ENCODE measurements around the gene PLCB3. TPM values are rescaled to one million over a fixed set of nuclear protein-coding genes. Genes with fewer than 3 reads are reported as not detected.

Gene PLCB3
- polyA plus RNA-seq, 1 donor from 2014 or later: 2.1 TPM

DNA sequence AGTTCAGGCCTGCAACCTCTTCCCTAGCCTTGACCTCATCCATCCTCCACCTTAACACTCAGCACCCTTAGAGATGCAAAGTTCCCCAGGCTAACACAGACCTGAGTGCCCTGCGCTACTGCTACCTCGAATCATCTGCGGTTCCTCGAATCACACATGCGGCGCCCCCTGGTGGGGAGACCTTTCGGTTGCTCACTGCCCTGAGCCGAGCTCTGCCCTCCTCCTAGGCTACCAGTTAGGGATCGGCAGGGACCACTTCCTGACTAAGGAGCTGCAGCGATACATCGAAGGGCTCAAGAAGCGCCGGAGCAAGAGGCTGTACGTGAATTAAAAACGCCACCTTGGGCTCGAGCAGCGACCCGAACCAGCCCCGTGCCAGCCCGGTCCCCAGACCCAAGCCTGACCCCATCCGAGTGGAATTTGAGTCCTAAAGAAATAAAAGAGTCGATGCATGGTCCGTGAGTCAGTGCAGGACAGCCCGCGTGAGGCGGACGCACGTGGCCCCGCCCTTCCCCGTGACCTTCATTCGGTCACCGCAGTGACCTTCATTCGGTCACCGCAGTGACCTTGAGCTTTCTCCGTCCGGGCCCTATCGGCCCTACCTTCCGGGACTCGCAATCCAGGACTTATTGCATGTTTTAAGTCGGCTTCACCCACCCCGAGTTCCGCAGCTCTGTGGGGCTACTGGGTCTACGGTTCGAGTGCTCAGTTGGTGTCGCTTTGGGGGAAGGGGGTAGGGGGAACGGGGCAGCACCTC, 53.2 kb downstream of the PLCB3 start:
- Histone ChIP-seq H3K9me3 (ENCODE audit: low read length) (no peaks in the 10 kb centered on the region), H3K4me3 (ENCODE audit: low read length) (peak overlapping the region; percentile 85), H3K4me2 (ENCODE audit: low read length) (peak overlapping the region; percentile 33), H3K36me3 (ENCODE audit: insufficient read depth, low read length) (no peaks in the 10 kb centered on the region), H3K27ac (ENCODE audit: low read length) (peak overlapping the region; percentile 80), H3K27me3 (ENCODE audit: insufficient read depth, low read depth, low read length) (peaks cover 25% of the 10 kb centered on the region), H3K9me2 (ENCODE audit: insufficient read depth, low read length) (no peaks in the 10 kb centered on the region), H2AFZ (ENCODE audit: low read depth, low read length) (peak overlapping the region; percentile 15), H3K9ac (ENCODE audit: low read length) (peak overlapping the region; percentile 75), H3F3A (ENCODE audit: insufficient read depth, low read length, poor library complexity, severe bottlenecking) (no peaks in the 10 kb centered on the region), H4K20me1 (ENCODE audit: insufficient read depth) (peaks cover 6% of the 10 kb centered on the region), H3K79me2 (replicated peaks; ENCODE audit: insufficient read depth, low read length) (peaks cover 10% of the 10 kb centered on the region)
- TF ChIP-seq SMC3 (conservative IDR thresholded peaks at IDR 0.05; ENCODE audit: poor library complexity) (peak; percentile 82), EP300 (conservative IDR thresholded peaks at IDR 0.05; ENCODE audit: poor library complexity, severe bottlenecking) (no peak), MXI1 (conservative IDR thresholded peaks at IDR 0.05; ENCODE audit: poor library complexity, severe bottlenecking) (peak; percentile 41), POLR2AphosphoS5 (IDR thresholded peaks at IDR 0.05) (no peak), TAF1 (IDR thresholded peaks at IDR 0.05; ENCODE audit: low read depth) (no peak), EZH2 (IDR thresholded peaks at IDR 0.05; ENCODE audit: borderline replicate concordance, insufficient read depth, low read length, poor library complexity, severe bottlenecking) (no peak), RAD21 (conservative IDR thresholded peaks at IDR 0.05) (peak; percentile 73), CTCF (IDR thresholded peaks at IDR 0.05; ENCODE audit: poor library complexity, severe bottlenecking) (peak; percentile 90)
- TF ChIP-seq, protein P1, sequence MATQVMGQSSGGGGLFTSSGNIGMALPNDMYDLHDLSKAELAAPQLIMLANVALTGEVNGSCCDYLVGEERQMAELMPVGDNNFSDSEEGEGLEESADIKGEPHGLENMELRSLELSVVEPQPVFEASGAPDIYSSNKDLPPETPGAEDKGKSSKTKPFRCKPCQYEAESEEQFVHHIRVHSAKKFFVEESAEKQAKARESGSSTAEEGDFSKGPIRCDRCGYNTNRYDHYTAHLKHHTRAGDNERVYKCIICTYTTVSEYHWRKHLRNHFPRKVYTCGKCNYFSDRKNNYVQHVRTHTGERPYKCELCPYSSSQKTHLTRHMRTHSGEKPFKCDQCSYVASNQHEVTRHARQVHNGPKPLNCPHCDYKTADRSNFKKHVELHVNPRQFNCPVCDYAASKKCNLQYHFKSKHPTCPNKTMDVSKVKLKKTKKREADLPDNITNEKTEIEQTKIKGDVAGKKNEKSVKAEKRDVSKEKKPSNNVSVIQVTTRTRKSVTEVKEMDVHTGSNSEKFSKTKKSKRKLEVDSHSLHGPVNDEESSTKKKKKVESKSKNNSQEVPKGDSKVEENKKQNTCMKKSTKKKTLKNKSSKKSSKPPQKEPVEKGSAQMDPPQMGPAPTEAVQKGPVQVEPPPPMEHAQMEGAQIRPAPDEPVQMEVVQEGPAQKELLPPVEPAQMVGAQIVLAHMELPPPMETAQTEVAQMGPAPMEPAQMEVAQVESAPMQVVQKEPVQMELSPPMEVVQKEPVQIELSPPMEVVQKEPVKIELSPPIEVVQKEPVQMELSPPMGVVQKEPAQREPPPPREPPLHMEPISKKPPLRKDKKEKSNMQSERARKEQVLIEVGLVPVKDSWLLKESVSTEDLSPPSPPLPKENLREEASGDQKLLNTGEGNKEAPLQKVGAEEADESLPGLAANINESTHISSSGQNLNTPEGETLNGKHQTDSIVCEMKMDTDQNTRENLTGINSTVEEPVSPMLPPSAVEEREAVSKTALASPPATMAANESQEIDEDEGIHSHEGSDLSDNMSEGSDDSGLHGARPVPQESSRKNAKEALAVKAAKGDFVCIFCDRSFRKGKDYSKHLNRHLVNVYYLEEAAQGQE (IDR thresholded peaks at IDR 0.05; ENCODE audit: borderline replicate concordance): peak; percentile 22

DNA sequence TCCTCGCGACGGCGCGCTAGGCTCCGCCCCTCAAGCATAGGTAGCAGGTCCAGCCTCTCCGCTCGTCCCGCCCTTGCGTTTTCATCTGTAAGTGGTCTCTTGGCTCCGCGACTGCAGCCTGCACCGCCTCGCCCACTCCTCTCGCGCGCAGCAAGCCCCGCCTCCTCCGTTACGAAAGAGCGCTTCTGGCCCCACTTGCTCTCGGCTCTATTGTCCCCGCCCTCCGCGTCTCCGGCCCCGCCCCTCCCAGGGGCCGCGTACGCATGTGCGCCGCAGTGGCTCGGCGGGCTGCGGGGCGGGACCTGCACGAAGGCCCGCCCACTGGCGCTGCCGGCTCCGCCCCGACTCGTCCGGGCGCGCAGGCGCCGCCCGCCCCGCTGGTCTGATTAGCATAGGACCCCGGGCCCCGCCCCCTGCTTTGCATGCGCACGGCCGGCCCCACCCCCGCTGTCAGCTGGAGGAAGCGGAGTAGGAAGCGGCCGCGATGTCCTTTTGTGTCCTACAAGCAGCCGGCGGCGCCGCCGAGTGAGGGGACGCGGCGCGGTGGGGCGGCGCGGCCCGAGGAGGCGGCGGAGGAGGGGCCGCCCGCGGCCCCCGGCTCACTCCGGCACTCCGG, 53.9 kb downstream of the PLCB3 start, which contains the start of gene ESRRA:
ESRRA (plus strand) TSS at position 450 of the 616 bp plus-strand sequence. CDS start 1,656 bp downstream, outside the sequence.
- Histone ChIP-seq H3K27me3 (ENCODE audit: insufficient read depth, low read depth, low read length) (peaks cover 18% of the 10 kb centered on the region), H3K9me3 (ENCODE audit: low read length) (no peaks in the 10 kb centered on the region), H4K20me1 (ENCODE audit: insufficient read depth) (peaks cover 6% of the 10 kb centered on the region), H3K9me2 (ENCODE audit: insufficient read depth, low read length) (no peaks in the 10 kb centered on the region), H3K4me3 (ENCODE audit: low read length) (peak within 1 kb of the TSS; percentile 85), H3K4me2 (ENCODE audit: low read length) (peak within 1 kb of the TSS; percentile 56), H2AFZ (ENCODE audit: low read depth, low read length) (peak within 1 kb of the TSS; percentile 15), H3K9ac (ENCODE audit: low read length) (peak within 1 kb of the TSS; percentile 75), H3K79me2 (replicated peaks; ENCODE audit: insufficient read depth, low read length) (peaks cover 10% of the 10 kb centered on the region), H3K27ac (ENCODE audit: low read length) (peak within 1 kb of the TSS; percentile 80), H3K36me3 (ENCODE audit: insufficient read depth, low read length) (no peaks in the 10 kb centered on the region), H3F3A (ENCODE audit: insufficient read depth, low read length, poor library complexity, severe bottlenecking) (no peaks in the 10 kb centered on the region)
- TF ChIP-seq SMC3 (conservative IDR thresholded peaks at IDR 0.05; ENCODE audit: poor library complexity) (no peak), TAF1 (IDR thresholded peaks at IDR 0.05; ENCODE audit: low read depth) (peak; percentile 17), POLR2AphosphoS5 (IDR thresholded peaks at IDR 0.05) (peak; percentile 80), EP300 (conservative IDR thresholded peaks at IDR 0.05; ENCODE audit: poor library complexity, severe bottlenecking) (no peak)
- TF ChIP-seq, protein P1 (IDR thresholded peaks at IDR 0.05; ENCODE audit: borderline replicate concordance): peak; percentile 32
